Measurements from ENCODE around the gene UBE2I.

The UBE2I gene

DNA sequence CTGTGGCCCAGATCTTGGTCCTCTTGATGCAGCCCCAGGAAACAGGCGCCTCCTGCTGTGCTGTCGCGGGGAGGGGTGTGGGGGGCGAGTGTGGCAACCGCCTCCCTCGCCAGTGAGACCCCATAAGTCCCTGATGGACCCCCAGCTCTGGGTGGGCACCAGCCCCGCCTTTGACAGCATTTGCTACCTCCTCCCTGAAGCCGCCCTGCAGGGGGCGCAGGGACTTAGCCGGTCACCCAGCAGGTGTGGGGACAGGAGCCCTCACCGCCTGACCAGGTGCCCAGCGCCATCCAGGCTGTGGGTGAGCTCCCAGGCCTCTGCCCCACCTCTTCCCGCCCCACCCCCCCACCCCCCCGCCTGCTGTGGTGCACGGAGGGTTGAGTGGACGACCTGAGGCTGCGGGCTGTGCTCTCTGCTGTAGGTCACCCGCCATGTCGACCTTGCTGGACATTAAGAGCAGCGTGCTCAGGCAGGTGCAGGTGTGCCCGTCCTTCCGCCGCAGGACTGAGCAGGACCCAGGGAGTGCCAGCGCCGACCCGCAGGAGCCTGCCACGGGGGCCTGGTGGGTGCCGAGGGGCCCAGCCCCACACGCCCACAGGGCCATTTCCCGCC lies 28.8 kb downstream of the UBE2I start:
- in situ Hi-C loops (cut with HindIII; ENCODE audit: low sequenced_read_pairs): no loop called here
- DNase-seq (ENCODE audit: low read depth, low spot score): no peak
- peak; percentile 41 for TF ChIP-seq CTCF (IDR thresholded peaks at IDR 0.05; ENCODE audit: low read depth, low read length)
- H3K4me3 ChIP-seq (ENCODE audit: low read depth, low read length): no peak overlapping the region

DNA sequence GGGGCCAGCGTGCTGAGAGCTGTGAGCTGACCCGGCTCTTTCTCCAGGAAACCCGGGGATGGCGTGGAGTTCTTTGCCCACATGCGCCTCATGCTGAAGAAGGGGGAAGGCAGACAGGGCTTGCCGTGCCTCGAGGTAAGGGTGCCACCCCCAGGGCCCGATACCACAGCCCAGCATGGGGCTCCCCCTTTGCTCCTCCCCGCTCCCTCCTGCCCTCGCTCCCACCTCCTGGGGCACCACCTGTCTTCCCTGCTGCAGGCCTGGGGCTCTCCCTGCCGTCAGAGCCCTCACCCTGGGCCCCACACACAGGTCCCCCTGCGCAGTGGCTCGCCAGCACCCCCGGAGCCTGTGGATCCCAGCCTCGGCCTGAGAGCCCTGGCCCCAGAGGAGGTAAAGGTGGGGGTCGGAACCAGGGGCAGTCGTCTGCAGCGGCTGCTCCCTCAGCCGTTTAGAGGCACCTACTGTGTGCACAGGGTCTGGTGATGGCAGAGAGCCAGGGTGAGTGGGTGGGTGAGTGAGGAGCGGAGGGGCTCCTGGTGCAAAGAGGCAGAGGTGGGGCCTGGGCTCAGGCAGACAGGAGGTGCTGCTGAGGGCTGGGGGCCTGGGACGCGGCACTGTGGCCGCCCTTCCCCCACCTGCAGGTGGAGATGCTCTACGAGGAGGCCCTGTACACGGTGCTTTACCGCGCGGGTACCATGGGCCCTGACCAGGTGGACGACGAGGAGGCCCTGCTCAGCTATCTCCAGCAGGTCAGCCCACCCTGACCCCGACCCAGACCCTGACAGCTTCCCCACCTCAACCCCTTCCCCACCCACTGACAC lies 29.6 kb downstream of the UBE2I start:
- DNase-seq (ENCODE audit: low read depth, low spot score): no peak
- in situ Hi-C loops (cut with HindIII; ENCODE audit: low sequenced_read_pairs): no loop called here
- H3K4me3 ChIP-seq (ENCODE audit: low read depth, low read length): no peak overlapping the region
- no peak for TF ChIP-seq CTCF (IDR thresholded peaks at IDR 0.05; ENCODE audit: low read depth, low read length)

- DNase-seq (ENCODE audit: low read depth, low spot score): no peak
- TF ChIP-seq CTCF (IDR thresholded peaks at IDR 0.05; ENCODE audit: low read depth, low read length): no peak
- in situ Hi-C loops (cut with HindIII; ENCODE audit: low sequenced_read_pairs): no loop called here
- no peak overlapping the region for H3K4me3 ChIP-seq (ENCODE audit: low read depth, low read length)
These were observed 31.5 kb downstream of the UBE2I start for GRCh38 chr16:1340730-1341494.

GRCh38 chr16:1341495-1342420 lies 32.3 kb downstream of the UBE2I start:
- in situ Hi-C loops (cut with HindIII; ENCODE audit: low sequenced_read_pairs): no loop called here
- H3K4me3 ChIP-seq (ENCODE audit: low read depth, low read length): no peak overlapping the region
- DNase-seq (ENCODE audit: low read depth, low spot score): no peak
- no peak for TF ChIP-seq CTCF (IDR thresholded peaks at IDR 0.05; ENCODE audit: low read depth, low read length)

- H3K4me3 ChIP-seq (ENCODE audit: low read depth, low read length): no peak overlapping the region
- TF ChIP-seq CTCF (IDR thresholded peaks at IDR 0.05; ENCODE audit: low read depth, low read length): no peak
- in situ Hi-C loops (cut with HindIII; ENCODE audit: low sequenced_read_pairs): no loop called here
- peak; percentile 82 for DNase-seq (ENCODE audit: low read depth, low spot score)
These were observed 33.3 kb downstream of the UBE2I start for GRCh38 chr16:1342526-1343427.
